B cell (primary cell): Measurements from ENCODE around the gene ANKRD34A. TPM values are rescaled to one million over a fixed set of nuclear protein-coding genes. Genes with fewer than 3 reads are reported as not detected.
A peak's percentile ranks its signal among the peaks of the same experiment; 100 is the strongest.

Experiments
- ATAC-seq: fragments of 200-7000 bp; cut with Tn5 transposase; one replicate; pipeline ENCODE4 v1.10.0; 2021; ENCODE audit warnings: low read depth, mild to moderate bottlenecking, moderate number of reproducible peaks, moderate library complexity
- CTCF ChIA-PET: fragments of 350-600 bp; sonication (Branson Sonifier 250); formaldehyde crosslinking; loops from one replicate; lab custom pipeline; 2021; ENCODE audit warnings: antibody characterized with exemption, inconsistent platforms; lab: Charles Lee
- POLR2A ChIA-PET: fragments of 350-600 bp; sonication (Branson Sonifier 250); formaldehyde crosslinking; loops from one replicate; lab custom pipeline; 2021; ENCODE audit warnings: antibody characterized with exemption; lab: Charles Lee
- DNase-seq: peaks from one replicate; pipeline ENCODE4 v3.0.0; 2013
- H2AFZ ChIP-seq: 2 replicates; pipeline ENCODE4 v1.6.1; 2012; ENCODE audit warnings: mild to moderate bottlenecking, low read depth, low read length; ENCODE audit not compliant: insufficient read depth, poor library complexity, severe bottlenecking
- H3K27ac ChIP-seq, 2 donors: 1 replicate in 1 of 2; 2 replicates in 1 of 2; pipeline ENCODE4 v1.5.1; 2012 to 2013; ENCODE audit warnings: low read length in 2 of 2, mild to moderate bottlenecking in 2 of 2, moderate library complexity in 1 of 2
- H3K27me3 ChIP-seq, 4 experiments: fragments of 200-600 bp in 1 of 4; sonication (generic) in 1 of 4; replicated peaks in 1 of 4; 1 replicate in 2 of 4; 2 replicates in 2 of 4; pipeline versions ENCODE4 v1.6.1 to v1.7.0; 2013 to 2016; ENCODE audit warnings: low read length in 3 of 4, mild to moderate bottlenecking in 2 of 4, mixed read lengths in 1 of 4, moderate library complexity in 1 of 4; ENCODE audit not compliant: insufficient read depth in 4 of 4, control insufficient read depth in 3 of 4; ENCODE audit errors: control extremely low read depth in 1 of 4
- H3K36me3 ChIP-seq, 2 experiments: replicated peaks in 1 of 2; 1 replicate in 1 of 2; 2 replicates in 1 of 2; pipeline versions ENCODE4 v1.6.1 to v1.7.1; 2013; ENCODE audit warnings: low read length in 1 of 2; ENCODE audit not compliant: insufficient read depth in 2 of 2, control insufficient read depth in 1 of 2; ENCODE audit errors: control extremely low read depth in 1 of 2, extremely low read depth in 1 of 2
- H3K4me1 ChIP-seq, 2 donors: fragments of 200-600 bp in 1 of 2; sonication (generic) in 1 of 2; 1 replicate in 1 of 2; 2 replicates in 1 of 2; pipeline versions ENCODE4 v1.5.1 to v1.6.1; 2013 to 2017; ENCODE audit warnings: low read length in 2 of 2; ENCODE audit not compliant: control insufficient read depth in 2 of 2, insufficient read depth in 2 of 2
- H3K4me2 ChIP-seq: replicated peaks from 2 replicates; pipeline ENCODE3; 2012; ENCODE audit warnings: mild to moderate bottlenecking, low read depth, low read length; ENCODE audit not compliant: poor library complexity, severe bottlenecking
- H3K4me3 ChIP-seq, 5 experiments: fragments of 200-600 bp in 1 of 5; sonication (generic) in 1 of 5; 1 replicate in 3 of 5; 2 replicates in 2 of 5; pipeline versions ENCODE4 v1.5.1 to v1.7.0; 2011 to 2016; ENCODE audit warnings: low read length in 4 of 5, mild to moderate bottlenecking in 4 of 5, low read depth in 2 of 5, control low read depth in 1 of 5, moderate library complexity in 1 of 5; ENCODE audit not compliant: insufficient read depth in 1 of 5; ENCODE audit errors: control extremely low read depth in 1 of 5, extremely low read depth in 1 of 5
- H3K79me2 ChIP-seq: fragments of 200-600 bp; sonication (generic); one replicate; pipeline ENCODE4 v1.6.0; 2016; ENCODE audit warnings: low read length; ENCODE audit not compliant: control insufficient read depth, insufficient read depth
- H3K9ac ChIP-seq: fragments of 200-600 bp; sonication (generic); 2 replicates; pipeline ENCODE4 v1.6.1; 2017; ENCODE audit warnings: mild to moderate bottlenecking, low read length, moderate library complexity
- H3K9me3 ChIP-seq, 3 donors: one replicate each; pipeline versions ENCODE4 v1.6.1 to v1.7.1; 2013; ENCODE audit warnings: low read length in 2 of 3; ENCODE audit not compliant: control insufficient read depth in 2 of 3, insufficient read depth in 1 of 3; ENCODE audit errors: control extremely low read depth in 1 of 3
- H4K20me1 ChIP-seq: 2 replicates; pipeline ENCODE4 v1.6.0; 2012; ENCODE audit warnings: mild to moderate bottlenecking, low read length; ENCODE audit not compliant: insufficient read depth, control insufficient read depth, poor library complexity, severe bottlenecking
- H3K27ac Mint-ChIP-seq: one replicate; pipeline ENCODE4 v1.8.0; 2021; ENCODE audit warnings: mixed read lengths
- H3K27me3 Mint-ChIP-seq: one replicate; pipeline ENCODE4 v1.8.0; 2021; ENCODE audit warnings: mixed read lengths
- H3K4me1 Mint-ChIP-seq: one replicate; pipeline ENCODE4 v1.8.0; 2021; ENCODE audit warnings: mixed read lengths
- H3K4me3 Mint-ChIP-seq: one replicate; pipeline ENCODE4 v1.8.0; 2021; ENCODE audit warnings: mixed read lengths
- H3K9me3 Mint-ChIP-seq: one replicate; pipeline ENCODE4 v1.8.0; 2022; ENCODE audit warnings: mixed read lengths; ENCODE audit not compliant: insufficient read depth
- EZH2 ChIP-seq: IDR thresholded peaks from 2 replicates; pipeline ENCODE4 v1.6.1; 2012; ENCODE audit warnings: borderline replicate concordance, low read depth, mild to moderate bottlenecking, moderate library complexity, low read length; ENCODE audit not compliant: insufficient read depth, poor library complexity, severe bottlenecking
- WGBS: methylation state at CpG from one replicate; pipeline ENCODE4 v1.1.5; 2013; ENCODE audit warnings: missing lambda C conversion rate; ENCODE audit not compliant: insufficient coverage; 5-methylcytosine and 5-hydroxymethylcytosine counted together
- intact Hi-C: fragments of 100-400 bp; cut with micrococcal nuclease; formaldehyde crosslinking; loops from one replicate; pipeline ENCODE4 v1.10.0; 2022
- polyA plus RNA-seq: library from polyadenylated mRNA; depleted of rRNA; stranded (reverse); fragments of >200 nt; gene quantifications from 2 replicates; pipeline ENCODE4 v1.2.3, GENCODE V29; 2012
- total RNA-seq, 2 donors: library from RNA; stranded (reverse); fragments of 120-200 nt in 1 of 2; gene quantifications; 1 replicate in 1 of 2; 2 replicates in 1 of 2; pipeline versions ENCODE4 v1.2.3 to v1.2.4, GENCODE V29; 2013 to 2022
- TF ChIP-seq, protein P1 (sequence below): fragments of 200-600 bp; IDR thresholded peaks from one replicate; pipeline ENCODE4 v1.8.0; 2022; ENCODE audit warnings: antibody characterized with exemption, mild to moderate bottlenecking

The ANKRD34A gene
- total and polyA plus RNA-seq, 2 donors (not counting 1 experiment from before 2014, with no cell fraction given): 0.86 to 1.8 TPM

DNA sequence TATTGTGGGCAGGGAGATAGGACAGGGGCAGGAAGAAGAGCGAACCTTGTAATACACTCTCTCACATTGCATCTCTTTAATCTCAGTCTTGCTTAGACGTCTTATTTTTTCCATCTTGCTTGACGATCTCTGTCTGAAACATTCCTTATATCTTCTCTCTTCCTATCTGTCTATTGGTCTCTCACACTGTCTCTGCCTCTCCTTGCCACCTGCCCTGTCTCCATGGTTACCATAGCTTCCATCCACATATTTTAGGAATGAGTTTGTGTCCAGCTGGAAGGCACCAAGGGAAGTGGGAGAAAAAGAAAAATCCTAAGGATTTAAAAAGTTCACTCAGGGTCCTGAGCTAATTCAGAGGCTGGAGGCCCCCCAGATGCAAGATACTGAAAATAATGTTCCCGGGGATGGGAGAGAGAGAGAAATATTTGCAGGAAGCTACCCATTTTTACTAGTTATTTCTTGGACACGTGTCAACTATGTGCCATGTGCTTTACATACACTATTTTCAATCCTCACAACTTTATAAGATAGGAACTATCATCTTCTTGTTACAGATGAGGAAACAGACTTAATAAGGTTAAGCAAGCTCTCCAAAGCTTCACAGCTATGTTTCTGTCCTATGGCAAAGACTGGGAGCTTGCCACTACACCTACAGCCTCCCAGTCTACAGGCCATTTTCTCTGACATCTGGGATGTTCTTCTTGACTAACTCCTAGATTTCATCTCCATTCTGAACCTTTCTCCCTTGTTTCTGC lies 933 bp downstream of the ANKRD34A start:
- peaks cover 68% of the 10 kb centered on the region for H3K4me1 Mint-ChIP-seq
- peak overlapping the region; percentile 89 for H2AFZ ChIP-seq

More for the DNA sequence above, 933 bp downstream of the ANKRD34A start:
- Histone ChIP-seq H3K27me3 (no peaks in the 10 kb centered on the region), H3K9ac (peak overlapping the region; percentile 77), H3K4me1 (peaks cover 40 to 61% of the 10 kb centered on the region in 2 donors), H3K4me2 (peak overlapping the region; percentile 89), H3K27ac (peak overlapping the region; percentile 59 to 85), H3K36me3 (peaks cover 0 to 2% of the 10 kb centered on the region in 2 experiments), H4K20me1 (no peaks in the 10 kb centered on the region), H3K79me2 (peaks cover 62% of the 10 kb centered on the region), H3K4me3 (peak overlapping the region; percentile 61 to 91 (median 87)), H3K9me3 (peaks cover 0 to 7% (median 6%) of the 10 kb centered on the region in 3 donors)
- TF ChIP-seq, protein P1, sequence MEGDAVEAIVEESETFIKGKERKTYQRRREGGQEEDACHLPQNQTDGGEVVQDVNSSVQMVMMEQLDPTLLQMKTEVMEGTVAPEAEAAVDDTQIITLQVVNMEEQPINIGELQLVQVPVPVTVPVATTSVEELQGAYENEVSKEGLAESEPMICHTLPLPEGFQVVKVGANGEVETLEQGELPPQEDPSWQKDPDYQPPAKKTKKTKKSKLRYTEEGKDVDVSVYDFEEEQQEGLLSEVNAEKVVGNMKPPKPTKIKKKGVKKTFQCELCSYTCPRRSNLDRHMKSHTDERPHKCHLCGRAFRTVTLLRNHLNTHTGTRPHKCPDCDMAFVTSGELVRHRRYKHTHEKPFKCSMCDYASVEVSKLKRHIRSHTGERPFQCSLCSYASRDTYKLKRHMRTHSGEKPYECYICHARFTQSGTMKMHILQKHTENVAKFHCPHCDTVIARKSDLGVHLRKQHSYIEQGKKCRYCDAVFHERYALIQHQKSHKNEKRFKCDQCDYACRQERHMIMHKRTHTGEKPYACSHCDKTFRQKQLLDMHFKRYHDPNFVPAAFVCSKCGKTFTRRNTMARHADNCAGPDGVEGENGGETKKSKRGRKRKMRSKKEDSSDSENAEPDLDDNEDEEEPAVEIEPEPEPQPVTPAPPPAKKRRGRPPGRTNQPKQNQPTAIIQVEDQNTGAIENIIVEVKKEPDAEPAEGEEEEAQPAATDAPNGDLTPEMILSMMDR: no peak
- no peak for TF ChIP-seq EZH2
- CTCF ChIA-PET: interaction anchor here (0.6 to 5.6 kb wide), 13 partner anchors 10 to 105 kb away, joined by 3 to 82 read pairs (median 7); partner anchors contain the start of genes ITGA10, PIAS3 and RBM8A
- intact Hi-C loops: loop anchor here (1.0 kb wide), 4 partner anchors 7 to 45 kb away; partner anchors contain the start of genes PEX11B and RBM8A
- 58% methylated on average over 2 of the region's 5 CpGs for WGBS
- Mint-ChIP-seq H3K27me3 (no peaks in the 10 kb centered on the region), H3K4me3 (peak overlapping the region; percentile 95), H3K9me3 (no peaks in the 10 kb centered on the region), H3K27ac (peak overlapping the region; percentile 97)
- no peak for DNase-seq
- POLR2A ChIA-PET: interaction anchor here (1.1 to 3.5 kb wide), 9 partner anchors 10 to 104 kb away, joined by 3 to 43 read pairs (median 7); partner anchors contain the start of genes PEX11B, PIAS3 and RBM8A
- ATAC-seq: no peak
